GM21528 (cell line): ENCODE results near the gene SPNS3.

Experiments used
- ATAC-seq: cut with Tn5 transposase; IDR thresholded peaks from one replicate; pipeline ENCODE4 v1.9.1; 2021; ENCODE audit warnings: mild to moderate bottlenecking, moderate library complexity; ENCODE audit not compliant: unreplicated experiment, low FRiP score

SPNS3 gene

GRCh38 chr17:4426499-4427208 is 7.1 kb upstream of the SPNS3 start:
- ATAC-seq = no peak

DNA sequence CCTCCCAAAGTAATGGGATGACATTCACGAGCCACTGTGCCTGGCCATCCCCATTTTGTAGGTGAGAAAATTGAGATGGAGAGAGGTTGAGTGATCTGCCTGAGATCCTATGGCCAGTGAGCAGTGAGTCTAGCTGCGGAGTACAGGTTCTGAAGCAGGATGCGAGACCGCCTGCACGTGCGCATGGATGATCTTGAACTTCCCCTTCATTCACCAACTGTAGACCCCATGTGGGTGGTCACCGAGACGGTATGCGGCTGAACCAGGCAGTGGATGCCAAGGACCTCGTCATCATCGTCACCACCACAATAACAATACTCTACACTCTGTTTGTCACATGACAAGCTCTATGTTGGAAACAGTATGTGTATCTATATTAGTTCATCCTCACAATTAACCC is 6.2 kb upstream of the SPNS3 start:
- ATAC-seq = no peak

DNA sequence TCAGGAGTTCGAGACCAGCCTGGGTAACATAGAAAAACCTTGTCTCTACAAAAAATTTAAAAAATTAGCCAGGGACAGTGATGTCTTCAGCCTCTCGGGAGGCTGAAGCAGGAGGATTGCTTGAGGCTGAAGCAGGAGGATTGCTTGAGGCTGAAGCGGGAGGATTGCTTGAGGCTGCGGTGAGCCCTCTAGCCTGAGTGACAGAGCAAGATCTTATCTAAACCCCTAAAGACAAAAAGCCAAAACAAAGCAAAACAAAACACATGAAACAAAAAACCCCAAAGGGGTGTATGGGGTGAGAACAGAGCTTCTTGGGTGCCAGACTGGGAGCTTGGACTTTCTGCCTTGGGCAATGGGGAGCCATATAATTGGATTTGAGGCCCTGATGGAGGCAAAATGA is 2.6 kb downstream of the SPNS3 start:
- ATAC-seq = no peak

DNA sequence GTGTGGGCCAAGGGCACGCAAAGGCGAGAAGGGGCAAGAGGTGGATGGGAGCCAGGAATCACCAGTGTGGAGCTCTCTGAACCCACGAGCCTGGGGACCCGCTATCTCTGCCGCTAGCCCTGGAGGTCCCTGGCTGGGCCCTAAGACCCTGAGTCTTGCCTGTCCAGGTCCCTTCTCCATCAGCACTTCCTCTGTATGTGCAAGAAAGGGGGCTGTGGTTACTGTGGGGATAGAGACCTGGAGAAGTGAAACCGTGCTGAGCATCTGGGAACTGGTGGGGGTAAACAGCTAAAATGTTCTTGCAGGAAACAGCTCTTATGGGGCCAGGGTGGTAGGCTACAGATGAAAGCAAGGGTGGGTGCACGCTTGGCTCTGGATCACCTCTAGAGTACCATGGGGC is 3.1 kb downstream of the SPNS3 start:
- no peak for ATAC-seq

DNA sequence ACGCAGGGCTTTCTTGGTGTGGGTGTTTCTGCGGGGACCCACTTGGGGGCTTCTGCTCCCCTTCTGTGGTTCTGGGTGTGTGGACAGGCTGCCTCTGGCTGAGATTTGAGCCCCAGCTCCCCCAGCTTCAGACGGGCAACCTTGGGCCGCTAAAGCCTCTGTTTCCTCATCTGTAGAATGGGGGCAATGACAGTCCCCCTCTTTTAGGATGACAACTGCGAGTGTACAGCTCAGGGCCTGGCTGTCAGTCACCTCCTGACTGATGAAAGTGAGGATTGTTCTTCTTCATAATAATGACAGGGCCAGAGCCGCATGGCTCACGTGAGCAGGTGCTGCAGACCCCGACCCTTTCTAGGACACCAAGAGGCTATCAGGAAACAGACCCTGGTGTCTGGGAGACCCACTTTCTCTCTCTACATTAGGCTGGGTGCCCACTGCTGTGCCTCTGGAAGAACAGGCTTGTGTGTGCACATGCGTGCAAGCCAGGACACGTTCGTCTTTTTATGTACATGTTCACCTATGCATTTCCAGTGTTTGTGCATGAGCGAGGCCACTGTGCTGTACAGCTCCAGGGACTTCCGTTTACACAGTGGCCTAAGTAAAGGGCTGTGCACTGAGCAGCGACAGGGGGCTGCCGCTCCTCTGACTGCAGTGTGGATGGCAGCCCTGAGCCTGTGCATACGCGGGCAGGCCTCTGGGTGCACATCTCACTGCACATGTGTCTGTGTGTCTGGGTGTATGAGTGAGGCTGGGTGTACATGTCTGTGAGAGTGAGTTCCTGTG is 4.6 kb downstream of the SPNS3 start:
- no peak for ATAC-seq

DNA sequence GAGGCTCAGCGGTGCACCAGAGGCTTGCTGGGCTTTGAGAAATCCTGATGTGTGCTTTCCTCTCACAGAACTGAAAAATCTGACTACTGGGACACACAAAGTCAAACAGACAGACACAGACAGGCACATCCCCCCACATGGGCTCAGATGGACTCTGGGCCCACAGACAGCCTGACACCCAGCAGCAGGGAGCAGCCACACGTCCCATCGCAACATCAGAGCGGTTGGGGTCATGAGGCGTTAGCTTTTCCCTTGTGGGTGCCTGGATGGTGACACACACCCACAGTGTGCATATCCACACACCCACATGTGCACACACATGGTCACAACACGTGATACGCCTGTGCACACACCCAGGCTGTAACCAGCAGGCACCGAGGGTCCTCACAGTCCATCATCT is 6.3 kb downstream of the SPNS3 start:
- no peak for ATAC-seq

DNA sequence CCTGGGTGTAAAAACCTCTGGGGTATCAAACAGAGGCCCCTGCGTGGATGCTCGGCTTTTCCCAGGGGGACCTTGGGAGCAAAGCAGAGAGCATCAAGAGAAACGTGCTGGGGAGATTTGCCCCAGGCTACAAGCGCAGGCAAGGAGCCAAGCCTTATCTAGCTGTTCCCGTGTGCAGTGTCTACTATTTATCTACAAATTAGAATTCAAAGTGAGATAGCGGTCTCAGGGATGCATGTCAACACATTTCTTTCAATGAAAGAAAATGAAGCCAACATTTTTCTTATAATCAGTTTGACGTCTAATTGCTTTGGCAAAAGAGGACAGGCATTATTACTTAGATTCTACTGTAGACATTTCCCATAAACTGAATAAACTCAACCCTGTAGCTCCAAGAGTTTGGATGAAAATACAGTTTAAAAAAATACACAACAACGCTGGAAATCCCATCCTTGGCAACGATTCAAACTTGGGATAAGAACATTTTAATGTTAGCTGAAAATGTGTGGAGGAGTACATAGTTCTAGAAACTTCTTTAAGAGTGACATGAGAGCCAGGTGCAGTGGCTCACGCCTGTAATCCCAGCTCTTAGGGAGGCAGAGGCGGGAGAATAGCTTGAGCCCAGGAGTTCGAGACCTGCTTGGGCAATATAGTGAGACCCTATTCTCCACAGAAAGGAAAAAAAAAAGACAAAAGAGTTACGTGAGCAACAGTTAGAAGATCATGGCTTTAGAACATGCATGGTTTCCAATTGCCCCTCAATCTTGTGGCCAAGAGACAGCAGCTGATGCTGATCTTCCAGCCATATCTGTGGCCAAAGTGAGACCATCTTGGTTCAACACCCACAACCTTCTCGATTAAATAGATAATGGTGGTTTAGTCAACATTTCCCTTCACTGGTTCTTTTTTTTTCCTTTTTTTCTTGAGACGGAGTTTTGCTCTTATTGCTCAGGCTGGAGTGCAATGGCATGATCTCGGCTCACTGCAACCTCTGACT is 7.2 kb downstream of the SPNS3 start:
- no peak for ATAC-seq

DNA sequence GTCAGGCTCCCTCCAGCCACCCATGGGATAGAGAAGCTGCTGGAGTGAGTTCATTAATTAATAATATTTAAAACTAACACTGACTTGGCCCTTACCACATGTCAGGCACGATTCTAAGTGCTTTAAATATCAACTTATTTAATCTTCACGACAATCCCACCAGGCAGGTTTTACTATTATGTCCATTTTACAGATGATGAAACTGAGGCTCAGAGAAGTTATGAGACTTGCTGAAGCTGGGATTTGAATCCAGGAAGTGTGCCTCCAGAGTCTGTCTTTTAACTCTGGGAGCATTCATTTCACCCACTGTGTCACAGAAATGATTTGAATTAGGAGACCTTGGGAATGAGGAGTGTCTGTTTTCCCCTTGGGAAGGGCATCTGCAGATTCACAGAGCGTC is 8.8 kb downstream of the SPNS3 start:
- ATAC-seq = no peak

DNA sequence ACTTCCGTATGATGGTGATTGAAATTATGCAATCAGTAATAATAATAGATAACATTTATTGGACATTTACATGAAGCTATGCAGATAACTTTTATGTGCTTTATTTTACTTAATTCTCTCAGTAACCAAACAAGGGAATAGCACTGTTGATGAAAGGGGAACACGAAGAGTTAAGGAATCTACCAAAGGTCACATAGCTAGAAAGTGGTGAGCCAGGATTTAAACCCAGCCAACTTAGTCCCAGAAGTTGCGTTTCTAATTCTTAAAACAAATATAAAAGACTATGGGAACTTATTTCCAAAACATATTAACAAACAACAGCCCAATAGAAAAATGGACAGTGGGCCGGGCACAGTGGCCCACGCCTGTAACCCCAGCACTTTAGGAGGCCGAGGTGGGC is 9.7 kb downstream of the SPNS3 start:
- no peak for ATAC-seq

GRCh38 chr17:4444782-4445473 is 11.2 kb downstream of the SPNS3 start:
- no peak for ATAC-seq

GRCh38 chr17:4445731-4446130 is 12.0 kb downstream of the SPNS3 start:
- ATAC-seq = no peak

DNA sequence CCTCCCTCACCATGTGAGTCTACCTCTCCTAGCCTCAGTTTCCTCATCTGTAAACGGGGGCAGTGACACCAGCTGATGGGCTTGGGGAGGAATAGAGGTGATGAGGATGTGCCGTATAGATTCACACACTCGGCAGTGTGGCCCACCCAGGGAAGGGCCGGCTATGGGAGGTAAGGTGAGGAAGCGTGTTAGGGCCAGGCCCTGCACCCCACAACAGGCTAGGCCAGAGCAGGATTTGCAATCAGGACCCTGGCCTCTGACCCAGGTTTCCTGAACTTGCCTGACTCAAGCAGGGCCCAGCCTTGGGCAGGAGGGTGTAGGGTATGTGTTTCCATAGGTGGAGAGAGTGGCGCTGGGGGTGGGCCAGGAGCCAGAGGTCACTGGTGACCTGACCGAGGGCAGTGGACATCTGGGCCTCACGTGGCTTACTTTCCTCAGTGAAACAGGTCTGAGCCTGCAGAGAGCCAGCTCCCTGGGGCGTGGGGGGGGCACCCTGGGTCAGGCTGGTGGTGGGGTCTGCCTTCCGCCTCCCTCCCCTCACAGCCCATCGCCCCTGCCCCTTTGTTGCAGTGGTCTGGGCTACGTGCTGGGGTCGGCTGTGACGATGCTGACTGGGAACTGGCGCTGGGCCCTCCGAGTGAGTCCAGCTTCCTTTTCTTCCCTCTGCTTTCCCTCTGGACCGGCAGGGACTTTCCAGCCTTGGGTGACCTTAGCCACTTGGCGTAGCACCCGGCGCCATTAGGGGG is 12.8 kb downstream of the SPNS3 start:
- ATAC-seq = no peak

GRCh38 chr17:4448197-4448980 is 14.6 kb downstream of the SPNS3 start:
- no peak for ATAC-seq

GRCh38 chr17:4449736-4450135 is 16.0 kb downstream of the SPNS3 start:
- no peak for ATAC-seq

DNA sequence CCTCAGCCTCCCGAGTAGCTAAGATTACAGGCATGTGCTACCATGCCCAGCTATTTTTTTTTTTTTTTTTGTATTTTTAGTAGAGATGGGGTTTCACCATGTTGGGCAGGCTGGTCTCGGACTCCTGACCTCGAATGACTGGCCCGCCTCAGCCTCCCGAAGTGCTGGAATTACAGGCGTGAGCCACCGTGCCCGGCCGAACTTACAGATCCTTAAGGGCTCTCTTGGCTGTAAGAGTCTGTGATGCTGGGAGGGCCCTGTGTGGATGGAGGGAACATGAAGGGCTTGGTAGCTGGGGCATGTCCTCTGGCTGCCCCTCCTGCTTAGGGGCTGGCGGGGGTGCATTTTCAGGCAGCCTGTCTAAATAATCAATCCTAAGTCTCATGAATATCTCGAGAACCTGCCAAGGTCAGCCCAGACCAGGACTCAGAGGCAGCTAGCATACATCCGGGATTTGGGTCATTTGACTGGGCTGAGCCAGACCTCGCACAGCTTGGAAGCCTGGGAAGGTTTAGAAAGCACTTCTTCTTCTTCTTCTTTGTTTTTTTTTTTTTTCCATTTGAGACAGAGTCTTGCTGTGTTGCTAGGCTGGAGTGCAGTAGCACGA is 17.1 kb downstream of the SPNS3 start:
- ATAC-seq = no peak

GRCh38 chr17:4453812-4454591 is 20.3 kb downstream of the SPNS3 start:
- ATAC-seq = no peak

DNA sequence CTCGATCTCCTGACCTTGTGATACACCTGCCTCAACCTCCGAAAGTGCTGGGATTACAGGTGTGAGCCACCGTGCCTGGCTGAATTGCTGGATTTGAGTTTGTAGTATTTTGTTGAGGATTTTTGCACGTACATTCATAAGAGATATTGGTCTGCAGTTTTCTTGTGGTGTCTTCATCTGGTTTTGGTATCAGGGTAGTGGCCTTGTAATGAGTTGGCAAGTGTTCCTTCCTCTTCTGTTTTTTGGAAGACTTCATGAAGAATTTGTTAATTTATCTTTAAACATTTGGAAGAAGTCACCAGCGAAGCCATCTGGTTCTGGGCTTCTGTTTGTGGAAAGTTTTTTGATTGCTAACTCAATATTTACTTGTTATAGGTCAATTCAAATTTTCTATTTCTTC is 26.9 kb downstream of the SPNS3 start:
- ATAC-seq = no peak
